Gastroesophageal sphincter (tissue), 3 donors: ENCODE results near the gene GRHL1.

Source experiments
- POLR2A ChIP-seq, 2 donors: fragments of 450-650 bp; IDR thresholded peaks; one replicate each; pipeline ENCODE4 v1.6.1; 2017; ENCODE audit warnings: antibody characterized with exemption in 2 of 2, mild to moderate bottlenecking in 2 of 2, moderate library complexity in 1 of 2
- TF ChIP-seq, protein P1 (sequence below), 4 experiments: fragments of 200-600 bp in 2 of 4; fragments of 450-650 bp in 2 of 4; sonication (generic) in 1 of 4; IDR thresholded peaks; one replicate each; pipeline ENCODE4 v1.5.1; 2017 to 2019; ENCODE audit warnings: antibody characterized with exemption in 4 of 4, mild to moderate bottlenecking in 2 of 4, moderate library complexity in 2 of 4

DNA sequence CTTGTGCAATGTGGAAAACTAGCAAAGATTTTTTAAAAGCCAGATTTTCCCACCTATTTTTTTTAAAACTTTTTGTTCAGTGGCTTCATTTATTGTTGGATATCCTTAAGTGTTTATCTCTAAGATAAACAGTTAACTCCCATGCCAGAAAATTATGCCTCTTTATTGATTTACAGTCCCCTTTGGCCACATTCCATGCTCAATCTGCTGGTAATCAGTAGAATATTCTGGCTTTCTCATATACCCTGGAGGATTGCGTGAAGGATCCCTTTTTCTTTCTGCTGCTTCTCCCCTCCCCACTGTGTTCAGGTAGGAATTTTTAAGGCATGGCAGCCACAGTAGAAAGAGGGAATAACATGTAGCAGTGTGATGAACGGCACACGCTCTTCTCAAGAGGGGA, 2.6 kb downstream of the GRHL1 start:
- TF ChIP-seq POLR2A (IDR thresholded peaks at IDR 0.05): no peak
- TF ChIP-seq, protein P1, sequence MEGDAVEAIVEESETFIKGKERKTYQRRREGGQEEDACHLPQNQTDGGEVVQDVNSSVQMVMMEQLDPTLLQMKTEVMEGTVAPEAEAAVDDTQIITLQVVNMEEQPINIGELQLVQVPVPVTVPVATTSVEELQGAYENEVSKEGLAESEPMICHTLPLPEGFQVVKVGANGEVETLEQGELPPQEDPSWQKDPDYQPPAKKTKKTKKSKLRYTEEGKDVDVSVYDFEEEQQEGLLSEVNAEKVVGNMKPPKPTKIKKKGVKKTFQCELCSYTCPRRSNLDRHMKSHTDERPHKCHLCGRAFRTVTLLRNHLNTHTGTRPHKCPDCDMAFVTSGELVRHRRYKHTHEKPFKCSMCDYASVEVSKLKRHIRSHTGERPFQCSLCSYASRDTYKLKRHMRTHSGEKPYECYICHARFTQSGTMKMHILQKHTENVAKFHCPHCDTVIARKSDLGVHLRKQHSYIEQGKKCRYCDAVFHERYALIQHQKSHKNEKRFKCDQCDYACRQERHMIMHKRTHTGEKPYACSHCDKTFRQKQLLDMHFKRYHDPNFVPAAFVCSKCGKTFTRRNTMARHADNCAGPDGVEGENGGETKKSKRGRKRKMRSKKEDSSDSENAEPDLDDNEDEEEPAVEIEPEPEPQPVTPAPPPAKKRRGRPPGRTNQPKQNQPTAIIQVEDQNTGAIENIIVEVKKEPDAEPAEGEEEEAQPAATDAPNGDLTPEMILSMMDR (IDR thresholded peaks at IDR 0.05): no peak
